ENCODE data around the gene RNF215. TPM values are rescaled to one million over a fixed set of nuclear protein-coding genes. Genes with fewer than 3 reads are reported as not detected.

Gene RNF215
- polyA plus RNA-seq, 1 experiment: 11.4 TPM

DNA sequence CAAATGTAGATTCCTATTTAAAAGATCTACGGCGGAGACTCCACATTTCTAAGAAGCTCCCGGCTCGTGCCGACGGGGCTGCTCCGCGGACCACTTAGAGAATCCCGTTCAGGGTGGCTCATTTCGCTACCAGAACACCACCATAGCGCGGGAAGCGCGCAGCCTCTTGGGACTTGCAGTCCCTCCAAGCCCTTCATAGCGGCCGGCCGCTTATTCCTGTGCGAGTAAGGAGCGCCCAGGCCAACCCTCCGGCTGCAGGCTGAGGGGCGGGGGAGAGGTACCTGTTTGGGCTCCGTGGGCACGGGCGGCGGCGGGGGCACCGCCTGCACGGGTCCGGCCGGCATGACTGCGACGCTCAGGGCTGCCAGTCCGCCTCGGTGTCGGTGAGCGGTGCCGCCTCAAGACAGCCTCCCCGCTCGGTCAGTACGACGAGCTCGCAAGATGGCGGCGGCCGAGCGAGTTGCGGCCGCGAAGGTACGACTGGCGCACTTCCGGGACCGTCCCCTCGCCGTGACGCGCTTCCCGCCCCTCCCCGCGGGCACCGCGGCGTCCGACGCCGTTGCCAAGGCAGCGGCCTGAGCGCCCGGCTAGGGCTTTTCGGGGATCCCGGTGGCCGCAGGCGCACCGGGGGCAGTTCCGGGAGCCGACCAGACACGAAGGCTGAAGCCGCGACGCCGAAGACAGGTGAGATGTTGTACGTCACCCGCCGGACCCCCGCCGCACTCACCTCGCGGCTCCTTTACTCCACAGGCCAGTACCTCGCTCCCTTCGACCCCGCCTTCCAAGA lies 30.6 kb downstream of the RNF215 start, which contains the start of the genes CCDC157 and SF3A1:
Gene CCDC157, plus strand, starts transcription at position 559 of the 787 bp plus-strand sequence. CDS start 8,994 bp downstream, outside the sequence.
Gene SF3A1, minus strand, starts transcription at position 446 of the 787 bp plus-strand sequence. Its CDS starts 102 bp downstream, at position 344.
- Histone ChIP-seq H3K27me3 (ENCODE audit: control insufficient read depth, insufficient read depth, low read length) (no peaks in the 10 kb centered on the region), H3K9me3 (ENCODE audit: control insufficient read depth, insufficient read depth, low read length) (no peaks in the 10 kb centered on the region), H3K27ac (ENCODE audit: low read depth, low read length) (peak within 1 kb of the TSS; percentile 75), H3K4me3 (ENCODE audit: low read depth, low read length) (peak within 1 kb of the TSS; percentile 92)
- CTCF ChIA-PET: interaction anchor here (0.9 to 1.8 kb wide), 5 partner anchors 28 to 248 kb away, joined by 3 to 9 read pairs (median 3); partner anchors contain the start of gene CASTOR1
- POLR2A ChIA-PET: interaction anchor here (0.6 to 1.7 kb wide), 14 partner anchors 9 to 214 kb away, joined by 3 to 19 read pairs (median 4); partner anchors contain the start of genes CASTOR1 and TBC1D10A
- TF ChIP-seq, protein P1, sequence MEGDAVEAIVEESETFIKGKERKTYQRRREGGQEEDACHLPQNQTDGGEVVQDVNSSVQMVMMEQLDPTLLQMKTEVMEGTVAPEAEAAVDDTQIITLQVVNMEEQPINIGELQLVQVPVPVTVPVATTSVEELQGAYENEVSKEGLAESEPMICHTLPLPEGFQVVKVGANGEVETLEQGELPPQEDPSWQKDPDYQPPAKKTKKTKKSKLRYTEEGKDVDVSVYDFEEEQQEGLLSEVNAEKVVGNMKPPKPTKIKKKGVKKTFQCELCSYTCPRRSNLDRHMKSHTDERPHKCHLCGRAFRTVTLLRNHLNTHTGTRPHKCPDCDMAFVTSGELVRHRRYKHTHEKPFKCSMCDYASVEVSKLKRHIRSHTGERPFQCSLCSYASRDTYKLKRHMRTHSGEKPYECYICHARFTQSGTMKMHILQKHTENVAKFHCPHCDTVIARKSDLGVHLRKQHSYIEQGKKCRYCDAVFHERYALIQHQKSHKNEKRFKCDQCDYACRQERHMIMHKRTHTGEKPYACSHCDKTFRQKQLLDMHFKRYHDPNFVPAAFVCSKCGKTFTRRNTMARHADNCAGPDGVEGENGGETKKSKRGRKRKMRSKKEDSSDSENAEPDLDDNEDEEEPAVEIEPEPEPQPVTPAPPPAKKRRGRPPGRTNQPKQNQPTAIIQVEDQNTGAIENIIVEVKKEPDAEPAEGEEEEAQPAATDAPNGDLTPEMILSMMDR (IDR thresholded peaks at IDR 0.05; ENCODE audit: low read depth, low read length): no peak
- DNase-seq (ENCODE audit: low read depth, low spot score): peak; percentile 72

DNA sequence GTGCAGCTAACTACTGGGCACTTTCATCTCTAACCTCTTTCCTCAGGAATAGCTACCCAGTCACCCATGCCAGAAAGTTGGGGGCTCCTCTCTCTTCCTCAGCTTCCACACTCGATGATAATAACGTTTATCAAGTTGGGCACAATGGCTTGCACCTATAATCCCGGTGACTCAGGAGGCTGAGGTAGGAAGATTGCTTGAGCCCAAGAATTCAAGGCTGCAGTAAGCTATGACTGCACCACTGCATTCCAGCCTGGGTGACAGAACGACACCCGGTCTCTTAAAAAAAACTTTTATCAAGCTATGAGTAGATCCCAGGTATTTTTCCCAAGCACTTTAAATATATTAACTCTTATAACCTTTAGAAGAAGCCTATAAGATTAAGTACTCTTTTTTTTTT lies 32.6 kb downstream of the RNF215 start:
- DNase-seq (ENCODE audit: low read depth, low spot score): no peak
- H3K4me3 ChIP-seq (ENCODE audit: low read depth, low read length): no peak overlapping the region
- TF ChIP-seq, protein P1 (IDR thresholded peaks at IDR 0.05; ENCODE audit: low read depth, low read length): no peak
- POLR2A ChIA-PET: interaction anchor here (1.4 kb wide), 1 partner anchor 27 kb away, joined by 5 read pairs; the partner anchor contains the start of gene TBC1D10A
- no peak overlapping the region for H3K27ac ChIP-seq (ENCODE audit: low read depth, low read length)
- CTCF ChIA-PET: interaction anchor here (0.7 kb wide), 1 partner anchor 99 kb away, joined by 3 read pairs; no protein-coding TSS in a partner anchor
- H3K27me3 ChIP-seq (ENCODE audit: control insufficient read depth, insufficient read depth, low read length): no peaks in the 10 kb centered on the region
- no peaks in the 10 kb centered on the region for H3K9me3 ChIP-seq (ENCODE audit: control insufficient read depth, insufficient read depth, low read length)

DNA sequence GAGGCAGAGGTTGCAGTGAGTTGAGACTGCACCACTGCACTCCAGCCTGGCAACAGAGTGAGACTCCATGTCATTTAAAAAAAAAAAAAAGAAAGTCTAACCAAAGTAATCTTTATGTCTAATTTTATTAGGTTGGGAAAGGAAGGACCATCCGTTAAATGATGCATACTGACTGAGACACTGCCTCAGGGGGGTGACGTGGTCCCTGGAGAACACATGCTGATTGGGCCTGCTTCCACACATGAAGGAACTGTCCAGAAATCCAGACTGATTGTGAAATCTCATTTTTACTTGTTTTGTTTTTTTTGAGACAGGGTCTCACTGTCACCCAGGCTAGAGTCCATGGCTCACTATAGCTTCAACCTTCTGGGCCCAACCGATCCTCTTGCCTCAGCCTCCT lies 36.0 kb downstream of the RNF215 start:
- H3K27ac ChIP-seq (ENCODE audit: low read depth, low read length): peak overlapping the region; percentile 39
- peak; percentile 15 for DNase-seq (ENCODE audit: low read depth, low spot score)
- H3K4me3 ChIP-seq (ENCODE audit: low read depth, low read length): no peak overlapping the region
- no peaks in the 10 kb centered on the region for H3K27me3 ChIP-seq (ENCODE audit: control insufficient read depth, insufficient read depth, low read length)
- POLR2A ChIA-PET: interaction anchor here (1.2 kb wide), 1 partner anchor 34 kb away, joined by 3 read pairs; no protein-coding TSS in a partner anchor
- TF ChIP-seq, protein P1 (IDR thresholded peaks at IDR 0.05; ENCODE audit: low read depth, low read length): no peak
- CTCF ChIA-PET: interaction anchor here (1.9 kb wide), 1 partner anchor 63 kb away, joined by 8 read pairs; no protein-coding TSS in a partner anchor
- no peaks in the 10 kb centered on the region for H3K9me3 ChIP-seq (ENCODE audit: control insufficient read depth, insufficient read depth, low read length)

DNA sequence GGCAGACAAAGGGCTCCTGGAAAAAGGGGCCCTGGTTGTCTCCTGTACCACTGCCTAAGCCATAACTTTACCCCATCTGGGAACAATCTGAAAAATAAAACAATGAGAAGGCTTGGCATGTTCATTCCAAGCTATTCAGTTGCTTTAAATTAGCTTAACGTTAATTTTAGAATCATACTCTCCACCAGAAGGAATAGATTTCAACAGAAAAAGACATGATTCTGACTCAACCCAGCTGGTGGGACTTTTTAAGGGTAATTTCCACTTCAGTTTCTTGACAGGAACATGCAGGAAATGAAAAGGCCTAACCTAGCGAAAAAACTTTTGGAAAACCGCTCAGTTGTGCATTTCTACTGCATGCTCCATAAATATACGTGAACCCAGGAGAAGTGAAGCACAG lies 38.4 kb downstream of the RNF215 start:
- TF ChIP-seq, protein P1 (IDR thresholded peaks at IDR 0.05; ENCODE audit: low read depth, low read length): no peak
- Histone ChIP-seq H3K27me3 (ENCODE audit: control insufficient read depth, insufficient read depth, low read length) (no peaks in the 10 kb centered on the region), H3K27ac (ENCODE audit: low read depth, low read length) (peak overlapping the region; percentile 52), H3K4me3 (ENCODE audit: low read depth, low read length) (no peak overlapping the region), H3K9me3 (ENCODE audit: control insufficient read depth, insufficient read depth, low read length) (no peaks in the 10 kb centered on the region)
- no peak for DNase-seq (ENCODE audit: low read depth, low spot score)
- POLR2A ChIA-PET: no interaction called here
- CTCF ChIA-PET: interaction anchor here (1.0 to 1.1 kb wide), 2 partner anchors 39 to 61 kb away, joined by 3 read pairs; no protein-coding TSS in a partner anchor

Data from AG04450 (cell line).